ENCODE results near the gene HDAC10.
"Not testable (repeated sequence)": the region's sequence is repeated elsewhere in the genome, so short reads cannot be mapped to it uniquely, and the experiment has no call there.

The HDAC10 gene

DNA sequence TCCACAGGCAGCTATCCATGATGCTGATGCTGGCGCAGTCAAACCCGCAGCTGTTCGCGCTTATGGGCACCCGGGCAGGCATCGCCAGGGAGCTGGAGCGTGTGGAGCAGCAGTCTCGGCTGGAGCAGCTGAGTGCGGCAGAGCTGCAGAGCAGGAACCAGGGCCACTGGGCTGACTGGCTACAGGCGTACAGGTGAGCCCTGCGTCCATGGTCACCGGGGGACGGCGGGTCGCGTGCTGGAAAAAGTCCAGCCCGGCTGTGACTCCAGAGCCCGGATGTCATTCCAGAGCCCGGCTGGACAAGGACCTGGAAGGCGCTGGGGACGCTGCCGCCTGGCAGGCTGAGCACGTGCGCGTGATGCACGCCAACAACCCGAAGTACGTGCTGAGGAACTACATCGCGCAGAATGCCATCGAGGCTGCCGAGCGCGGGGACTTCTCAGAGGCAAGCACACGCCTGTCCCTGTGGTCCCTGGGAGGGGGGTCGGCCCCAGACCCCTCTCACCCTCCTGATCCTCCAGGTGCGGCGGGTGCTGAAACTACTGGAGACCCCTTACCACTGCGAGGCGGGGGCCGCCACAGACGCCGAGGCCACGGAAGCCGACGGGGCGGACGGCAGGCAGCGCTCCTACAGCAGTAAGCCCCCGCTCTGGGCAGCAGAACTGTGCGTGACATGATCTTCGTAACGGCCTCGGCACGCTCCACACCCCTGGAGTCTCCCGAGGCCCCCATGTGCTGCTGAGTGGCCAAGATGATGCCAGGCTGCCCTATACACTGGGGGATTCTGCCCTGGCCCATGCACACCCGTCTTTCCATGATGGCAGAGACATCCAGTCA, 34.2 kb downstream of the HDAC10 start:
- DNase-seq (ENCODE audit: low read depth) = no peak

DNA sequence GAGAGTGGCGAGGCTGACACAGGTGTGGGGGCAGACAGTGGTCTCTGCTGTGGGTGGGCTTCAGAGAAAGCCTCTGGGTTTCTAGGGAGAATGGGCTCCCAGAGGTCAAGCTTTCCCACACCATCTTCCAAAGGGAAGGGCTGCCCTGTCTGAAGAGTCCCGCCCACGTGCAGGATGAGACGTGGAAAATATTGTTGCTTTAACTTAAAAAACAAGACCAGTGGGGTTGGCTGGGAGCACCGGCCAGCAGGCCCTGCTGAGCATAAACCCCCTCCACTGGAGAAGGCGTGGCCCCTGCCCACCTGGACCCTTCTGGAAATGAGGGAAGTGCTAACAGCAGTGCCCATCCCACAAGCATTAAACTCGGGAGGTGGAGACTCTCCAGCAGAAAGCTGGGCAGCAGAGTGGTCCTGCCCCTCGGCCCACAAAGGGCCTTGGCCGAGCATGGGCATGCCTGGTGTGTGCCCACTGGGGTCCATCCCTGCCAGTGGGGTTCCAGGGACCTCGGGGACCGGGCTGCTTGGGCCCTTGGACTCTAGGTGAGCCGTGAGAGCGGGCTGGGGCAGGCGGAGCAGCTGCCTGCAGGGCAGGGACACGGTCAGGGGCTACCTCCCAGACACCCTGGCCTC, 34.9 kb downstream of the HDAC10 start:
- no peak for DNase-seq (ENCODE audit: low read depth)

DNA sequence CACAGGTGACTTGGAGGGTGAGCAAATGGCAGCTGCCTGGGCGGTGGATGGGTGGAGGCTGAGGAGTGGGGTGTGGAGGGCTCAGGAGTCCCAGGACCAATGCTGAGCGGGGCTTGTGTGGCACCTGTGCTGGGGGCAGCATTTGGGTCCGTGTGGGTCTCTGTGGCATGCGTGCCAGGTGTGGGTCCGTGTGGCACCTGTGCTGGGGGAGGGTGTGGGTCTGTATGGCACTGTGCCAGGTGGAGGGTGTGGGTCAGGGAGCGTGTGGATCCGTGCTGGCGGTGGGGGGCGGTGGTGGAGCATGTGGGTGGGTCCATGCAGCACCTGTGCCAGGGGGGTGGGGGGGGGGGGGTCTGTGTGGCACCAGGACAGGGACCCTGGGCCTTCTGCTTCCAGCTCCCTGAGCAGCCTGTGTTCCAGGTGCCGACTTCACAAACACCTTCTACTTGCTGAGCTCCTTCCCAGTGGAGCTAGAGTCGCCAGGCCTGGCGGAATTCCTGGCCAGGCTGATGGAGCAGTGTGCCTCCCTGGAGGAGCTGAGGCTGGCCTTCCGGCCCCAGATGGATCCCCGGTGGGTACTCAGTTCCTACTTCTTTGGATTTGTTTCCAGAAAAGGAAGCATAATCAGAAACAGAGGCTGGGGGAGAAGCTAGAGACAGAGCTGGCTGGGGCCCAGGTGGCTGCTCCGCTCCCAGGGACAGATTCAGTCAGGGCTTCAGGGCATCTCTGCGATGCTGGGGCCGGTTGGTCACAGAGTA, 35.6 kb downstream of the HDAC10 start:
- DNase-seq (ENCODE audit: low read depth) = no peak

DNA sequence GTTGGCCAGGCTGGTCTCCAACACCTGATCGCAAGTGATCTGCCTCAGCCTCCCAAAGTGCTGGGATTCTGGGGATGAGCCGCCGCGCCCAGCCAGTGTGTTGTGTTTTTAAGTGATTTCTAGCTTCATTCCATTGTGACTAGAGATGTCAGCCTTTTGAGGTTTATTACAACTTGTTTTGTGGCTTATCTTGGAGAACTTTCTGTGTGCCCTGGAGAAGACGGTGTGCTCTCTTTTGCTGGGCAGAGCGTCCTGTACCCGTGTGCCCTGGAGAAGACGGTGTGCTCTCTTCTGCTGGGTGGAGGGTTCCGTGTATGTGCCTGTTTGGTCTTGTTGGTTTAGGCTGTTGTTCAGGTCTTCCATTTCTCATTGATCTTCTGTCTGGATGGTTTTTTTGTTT, 37.8 kb downstream of the HDAC10 start:
- DNase-seq (ENCODE audit: low read depth) = no peak

DNA sequence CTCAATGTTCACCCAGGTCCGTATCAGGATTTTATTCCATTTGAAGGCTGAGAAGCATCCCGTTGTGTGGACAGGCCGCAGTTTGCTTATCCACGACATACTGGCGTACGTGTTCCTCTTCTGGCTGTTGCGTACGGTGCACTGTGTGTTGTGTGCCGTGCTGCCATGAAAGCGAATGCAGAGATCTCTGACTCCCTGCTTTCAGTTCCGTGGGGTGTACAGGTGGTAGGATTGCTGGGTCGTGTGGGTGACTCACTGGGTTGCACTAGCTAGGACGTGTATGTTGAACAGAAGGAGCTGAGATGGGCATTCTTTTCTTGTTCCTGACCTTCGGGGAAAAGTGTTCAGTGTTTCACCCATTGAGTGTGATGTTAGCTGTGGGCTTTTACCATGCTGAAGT, 39.9 kb downstream of the HDAC10 start:
- DNase-seq (ENCODE audit: low read depth) = no peak

DNA sequence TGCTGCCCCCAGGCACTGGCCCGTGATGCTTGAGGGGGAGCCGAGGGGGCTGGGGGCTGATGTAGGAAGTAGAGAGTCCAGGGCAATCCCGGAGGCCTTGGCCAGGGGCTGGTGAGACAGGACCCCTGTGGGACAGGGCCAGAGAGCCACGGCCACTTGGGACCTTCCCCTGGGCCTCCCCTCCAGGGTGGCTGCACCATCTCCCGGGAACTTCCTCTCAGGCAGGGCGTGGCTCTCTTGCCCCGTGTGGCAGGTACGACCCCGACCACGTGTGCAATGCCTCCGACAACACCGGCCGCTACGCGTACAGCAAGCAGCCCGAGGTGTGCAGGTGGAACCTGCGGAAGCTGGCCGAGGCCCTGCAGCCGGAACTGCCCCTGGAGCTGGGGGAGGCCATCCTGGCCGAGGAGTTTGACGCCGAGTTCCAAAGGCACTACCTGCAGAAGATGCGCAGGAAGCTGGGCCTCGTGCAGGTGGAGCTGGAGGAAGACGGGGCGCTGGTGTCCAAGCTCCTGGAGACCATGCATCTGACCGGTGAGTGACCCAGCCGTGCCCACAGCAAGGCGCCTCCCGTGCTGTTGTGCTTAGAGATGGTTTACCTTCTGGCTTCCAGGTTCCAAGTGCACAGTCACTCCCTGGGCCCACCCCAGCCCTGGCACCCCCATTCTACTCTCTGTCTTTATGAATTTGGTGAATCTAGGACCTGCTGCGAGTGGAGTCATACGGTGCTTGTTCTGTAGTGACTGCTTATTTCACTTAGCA, 40.5 kb downstream of the HDAC10 start:
- no peak for DNase-seq (ENCODE audit: low read depth)

DNA sequence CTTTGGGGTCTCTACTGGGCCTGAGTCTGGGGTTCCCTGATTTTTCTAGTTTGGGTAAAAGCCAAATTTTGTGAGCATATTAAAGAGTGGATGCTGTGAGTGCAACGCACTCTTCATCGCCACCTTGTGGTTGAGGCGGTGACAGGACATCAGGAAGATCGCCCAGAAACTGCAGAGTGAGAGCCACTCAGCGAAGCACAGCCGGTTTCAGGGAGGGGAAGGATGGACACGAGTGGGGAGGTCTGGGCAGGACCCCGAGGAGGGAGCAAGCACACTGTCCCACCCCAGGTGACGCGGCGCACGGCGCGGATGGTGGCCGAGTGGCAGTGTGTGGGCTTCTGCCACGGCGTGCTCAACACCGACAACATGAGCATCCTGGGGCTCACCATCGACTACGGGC, 41.2 kb downstream of the HDAC10 start:
- DNase-seq (ENCODE audit: low read depth) = peak; percentile 37

DNA sequence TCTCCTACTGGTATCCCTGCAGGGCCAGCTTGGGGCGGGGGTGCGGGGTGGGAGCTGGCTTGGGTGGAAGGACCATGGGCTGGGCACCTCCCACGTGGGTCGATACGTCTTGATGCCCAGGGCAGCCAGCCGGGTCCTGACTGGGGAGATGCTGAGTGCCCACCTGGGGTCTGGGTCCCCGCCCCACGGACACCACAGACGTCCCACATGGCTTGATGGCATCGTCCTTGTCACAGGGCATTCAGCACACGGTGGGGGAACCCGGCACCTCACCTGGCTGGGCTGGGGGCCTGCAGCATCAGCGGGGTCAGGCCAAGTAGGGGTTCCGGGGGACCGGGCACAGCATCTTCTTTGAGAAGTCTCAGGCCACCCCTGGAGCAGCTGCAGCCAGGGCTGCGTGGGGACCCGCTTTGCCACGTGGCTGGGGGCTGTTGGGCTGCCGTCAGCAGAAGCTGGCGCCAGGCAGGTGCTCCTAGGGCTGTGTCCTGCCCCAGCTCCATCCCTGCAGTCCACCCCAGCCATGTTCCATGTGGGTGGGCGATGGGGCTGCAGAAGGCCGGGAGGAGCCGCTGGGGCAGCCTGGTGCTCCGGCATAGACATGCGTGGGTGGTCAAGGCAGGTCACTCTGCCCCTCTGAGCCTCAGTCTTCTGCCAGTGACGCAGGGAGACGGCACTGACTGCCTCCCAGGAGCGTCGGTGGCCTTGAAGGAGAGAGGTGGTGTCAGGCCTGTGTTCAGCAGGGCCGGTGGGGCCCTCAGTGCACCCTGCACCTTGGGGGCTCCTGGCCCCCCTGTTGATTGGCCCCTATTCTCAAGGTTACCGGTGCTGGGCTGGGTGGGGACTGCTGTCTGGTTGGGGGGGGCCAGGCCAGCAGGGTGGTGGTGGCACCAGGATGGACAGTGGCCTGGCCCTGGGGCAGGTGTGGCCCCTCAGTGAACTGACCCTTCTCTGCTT, 41.8 kb downstream of the HDAC10 start:
- no peak for DNase-seq (ENCODE audit: low read depth)

DNA sequence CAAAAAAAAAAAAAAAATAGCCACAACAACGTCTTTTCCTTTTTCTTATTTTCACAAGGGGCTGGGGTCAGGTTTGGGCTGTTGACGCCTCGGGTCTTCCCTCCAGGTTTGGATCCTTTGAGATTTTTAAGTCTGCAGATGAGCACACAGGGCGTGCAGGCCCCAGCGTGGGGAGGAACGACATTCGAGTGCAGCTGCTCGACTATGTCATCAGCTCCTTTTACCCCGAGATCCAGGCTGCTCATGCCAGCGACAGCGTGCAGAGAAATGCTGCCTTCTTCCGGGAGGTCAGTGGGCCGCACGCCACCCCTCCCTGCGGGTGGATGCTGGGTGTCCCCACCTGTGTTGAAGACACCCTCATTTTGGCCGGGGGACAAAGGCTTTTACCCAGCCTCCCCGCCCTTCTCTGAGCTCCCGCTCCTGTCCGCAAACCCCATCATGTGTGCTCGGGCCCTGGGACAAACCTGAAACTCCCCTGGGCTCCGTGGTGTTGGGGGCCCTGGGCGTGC, 42.6 kb downstream of the HDAC10 start:
- no peak for DNase-seq (ENCODE audit: low read depth)

DNA sequence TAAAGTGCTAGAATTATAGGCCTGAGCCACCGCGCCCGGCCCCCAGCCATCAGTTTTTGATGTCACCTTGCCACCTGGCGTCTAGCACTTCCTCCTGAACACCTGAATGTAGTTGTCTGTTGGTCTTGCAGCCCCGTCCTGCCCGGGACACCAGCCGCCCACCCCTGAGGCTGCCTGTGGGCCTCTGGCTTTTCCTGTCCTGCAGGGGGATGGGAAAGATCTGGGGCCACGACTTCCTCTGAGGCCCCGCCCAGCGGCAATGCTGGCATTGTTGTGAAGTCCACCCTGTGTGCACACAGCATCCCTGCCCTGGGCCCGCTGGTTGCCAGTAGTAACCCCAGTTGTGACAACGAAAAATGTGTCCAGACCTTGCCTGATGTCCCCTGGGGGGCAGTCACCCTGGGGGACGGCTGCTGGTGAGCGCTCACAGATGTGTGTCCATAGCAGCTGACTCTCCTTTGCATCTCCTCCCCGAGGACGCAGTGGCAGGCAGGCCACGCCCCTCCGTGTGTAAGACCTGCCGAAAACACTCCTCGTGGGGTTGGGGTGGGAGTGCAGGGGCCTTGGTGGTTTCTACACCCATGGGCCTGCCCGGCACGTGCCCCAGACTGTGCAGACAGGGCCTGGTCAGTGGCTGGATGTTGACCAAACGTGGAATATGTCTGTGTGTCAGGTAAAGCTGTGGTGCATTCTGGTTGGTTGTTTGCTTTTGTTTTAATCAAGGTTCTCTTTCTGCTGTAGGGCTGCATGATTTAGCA, 43.5 kb downstream of the HDAC10 start:
- no peak for DNase-seq (ENCODE audit: low read depth)

DNA sequence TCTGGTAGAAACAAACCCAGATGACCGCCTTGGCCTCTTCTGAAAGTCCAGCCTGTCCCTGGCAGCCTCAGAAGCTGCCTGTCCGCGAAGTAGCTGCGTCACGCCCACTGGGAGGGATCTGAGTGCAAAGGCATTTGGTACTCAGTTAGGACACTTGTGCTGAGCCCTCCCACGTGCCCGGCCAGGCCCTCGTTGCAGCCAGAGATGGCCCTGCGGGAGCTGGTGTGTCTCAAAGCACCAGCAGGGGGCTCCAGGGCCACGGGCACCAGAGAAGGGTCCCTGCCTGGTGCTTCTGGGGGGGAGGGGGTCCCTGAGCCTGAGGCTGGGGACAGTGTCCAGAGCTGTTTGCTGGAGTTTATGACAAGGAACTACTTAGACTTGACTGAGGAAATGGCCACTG, 44.5 kb downstream of the HDAC10 start:
- no peak for DNase-seq (ENCODE audit: low read depth)

DNA sequence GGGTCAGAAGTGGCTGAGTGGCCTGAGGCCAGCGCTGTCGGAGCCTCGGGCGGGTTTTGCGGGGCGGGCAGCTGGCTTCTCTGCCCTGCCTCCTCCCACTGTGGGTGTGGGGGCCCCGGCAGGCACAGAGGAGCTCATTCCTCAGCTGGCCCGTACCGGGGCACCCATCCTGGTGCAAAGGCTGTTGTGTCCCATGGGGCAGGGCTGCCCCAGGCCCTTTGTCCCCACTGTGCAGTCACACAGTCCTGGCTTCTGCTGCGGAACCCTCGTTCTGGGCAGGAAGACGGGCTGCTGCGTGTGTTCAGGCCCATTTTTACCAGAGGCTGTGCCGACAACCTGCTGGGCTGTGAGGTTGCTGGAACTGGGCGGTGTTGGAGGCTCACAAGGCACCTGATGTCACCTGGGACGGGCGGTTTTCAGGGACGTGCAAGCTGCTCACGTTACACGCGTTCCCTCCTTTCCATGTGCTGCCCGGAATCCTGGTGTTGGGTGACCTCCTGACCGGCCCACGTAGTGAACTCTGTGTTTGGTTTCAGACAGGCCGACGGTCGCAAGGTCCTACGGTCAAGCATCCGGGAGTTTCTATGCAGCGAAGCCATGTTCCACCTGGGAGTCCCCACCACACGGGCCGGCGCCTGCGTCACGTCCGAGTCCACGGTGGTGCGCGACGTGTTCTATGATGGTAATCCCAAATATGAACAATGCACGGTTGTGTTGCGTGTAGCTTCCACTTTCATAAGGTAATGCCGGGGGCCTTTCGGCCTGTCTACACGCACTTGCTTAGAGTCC, 45.1 kb downstream of the HDAC10 start:
- DNase-seq (ENCODE audit: low read depth) = no peak

DNA sequence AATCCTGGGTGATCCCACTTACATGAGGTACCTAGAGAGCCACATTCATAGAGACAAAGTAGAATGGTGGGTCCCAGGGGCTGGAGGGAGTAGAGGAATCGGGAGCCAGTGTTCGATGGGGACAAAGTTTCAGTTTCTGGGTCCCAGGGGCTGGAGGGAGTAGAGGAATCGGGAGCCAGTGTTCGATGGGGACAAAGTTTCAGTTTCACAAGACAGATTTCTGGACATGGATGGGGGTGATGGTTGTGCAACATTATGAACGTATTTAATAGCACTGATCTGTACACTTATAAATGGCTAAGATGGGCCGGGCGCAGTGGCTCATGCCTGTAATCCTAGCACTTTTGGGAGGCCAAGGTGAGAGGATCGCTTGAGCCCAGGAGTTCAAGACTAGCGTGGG, 46.1 kb downstream of the HDAC10 start:
- DNase-seq (ENCODE audit: low read depth) = not testable (repeated sequence)

DNA sequence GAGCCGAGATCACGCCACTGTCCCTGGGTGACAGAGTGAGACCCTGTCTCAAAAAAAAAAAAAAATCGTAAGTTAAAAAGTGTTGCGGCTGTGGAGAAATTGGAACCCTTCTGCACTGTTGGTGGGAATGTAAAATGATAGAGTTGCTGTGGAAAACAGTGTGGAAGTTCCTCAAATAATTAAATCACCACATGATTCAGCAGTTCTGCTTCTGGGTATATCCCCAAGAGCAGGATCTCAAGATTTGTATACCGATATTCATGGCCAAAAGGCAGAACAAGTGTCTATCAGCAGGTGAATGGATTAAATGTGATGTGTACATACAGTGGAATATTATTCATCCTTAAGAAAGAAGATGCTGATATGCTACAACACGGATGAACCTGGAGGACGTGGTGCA, 46.5 kb downstream of the HDAC10 start:
- no peak for DNase-seq (ENCODE audit: low read depth)

DNA sequence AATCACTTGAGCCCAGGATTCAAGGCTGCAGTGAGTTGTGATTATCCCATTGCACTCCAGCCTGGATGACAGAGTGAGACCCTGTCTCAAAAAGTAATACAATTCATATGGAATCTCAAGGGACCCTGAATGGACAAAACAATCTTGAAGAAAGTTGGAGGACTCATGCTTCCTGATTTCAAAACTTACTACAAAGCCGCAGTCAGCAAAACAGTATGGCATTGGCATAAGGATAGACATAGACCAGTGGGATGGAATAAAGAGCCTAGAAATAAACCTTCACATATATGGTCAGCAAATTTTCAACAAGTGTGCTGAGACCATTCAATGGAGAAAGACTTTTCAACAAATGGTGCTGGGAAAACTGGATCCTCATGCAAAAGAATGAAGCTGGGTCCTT, 47.8 kb downstream of the HDAC10 start:
- no peak for DNase-seq (ENCODE audit: low read depth)

DNA sequence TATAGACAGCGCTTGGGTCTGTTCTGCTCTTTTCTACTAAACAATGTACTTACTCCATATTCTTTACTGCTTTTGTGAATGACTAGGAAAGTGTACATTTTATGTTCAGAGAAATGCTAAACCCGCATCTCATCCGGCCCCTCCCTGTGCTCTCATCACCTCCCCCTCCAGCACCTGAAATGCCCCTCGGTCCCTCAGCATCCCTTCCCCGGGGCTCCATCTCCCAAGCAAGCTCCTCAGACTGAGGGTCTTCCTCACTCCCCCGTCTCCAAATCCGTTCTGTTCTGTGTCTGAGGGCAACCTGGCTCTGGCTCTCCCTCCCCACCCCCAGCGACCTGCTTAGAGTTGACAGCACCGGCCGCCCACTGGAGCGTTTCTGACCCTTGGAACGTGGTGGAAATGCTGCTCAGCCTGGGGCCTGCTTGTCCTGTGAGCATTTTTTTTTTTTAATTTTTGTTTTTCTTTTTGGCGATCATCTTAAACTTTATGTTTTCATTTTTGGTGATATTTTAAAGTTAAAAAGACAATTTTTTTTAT, 48.9 kb downstream of the HDAC10 start:
- no peak for DNase-seq (ENCODE audit: low read depth)

DNA sequence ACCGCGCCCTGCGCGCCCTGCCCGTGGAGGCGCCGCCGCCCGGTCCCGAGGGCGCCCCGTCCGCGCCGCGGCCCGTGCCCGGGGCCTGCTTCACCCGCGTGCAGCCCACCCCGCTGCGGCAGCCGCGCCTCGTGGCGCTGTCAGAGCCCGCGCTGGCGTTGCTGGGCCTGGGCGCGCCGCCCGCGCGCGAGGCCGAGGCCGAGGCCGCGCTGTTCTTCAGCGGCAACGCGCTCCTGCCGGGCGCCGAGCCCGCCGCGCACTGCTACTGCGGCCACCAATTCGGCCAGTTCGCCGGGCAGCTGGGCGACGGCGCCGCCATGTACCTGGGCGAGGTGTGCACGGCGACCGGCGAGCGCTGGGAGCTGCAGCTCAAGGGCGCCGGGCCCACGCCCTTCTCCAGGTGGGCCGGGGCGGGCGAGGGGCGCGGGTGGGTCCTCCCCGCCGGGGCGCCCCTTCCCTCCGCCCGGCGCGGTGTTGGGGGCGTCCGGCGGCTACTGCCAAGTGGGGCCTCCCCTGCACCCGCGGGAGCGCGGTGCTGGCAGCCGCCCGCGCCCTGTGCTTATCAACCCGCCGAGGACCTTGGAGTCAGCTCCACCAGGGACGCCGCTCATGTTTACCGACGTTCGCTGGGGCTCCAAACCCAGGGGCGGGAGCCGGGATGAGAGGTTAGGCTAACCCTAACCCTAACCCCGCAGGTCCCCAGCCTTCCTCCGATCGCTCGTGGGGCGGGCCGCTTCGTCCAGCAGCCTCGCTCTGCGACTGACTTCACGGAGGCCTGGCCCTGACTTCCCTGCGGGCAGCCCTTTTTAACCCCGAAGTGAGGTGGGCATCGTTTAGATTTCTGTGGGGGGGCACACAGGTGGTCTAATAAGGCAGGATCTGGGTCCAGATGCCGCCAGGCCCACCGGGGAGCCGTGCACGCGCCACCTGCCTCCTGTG, 49.6 kb downstream of the HDAC10 start:
- DNase-seq (ENCODE audit: low read depth) = no peak
